ENCODE data around the gene PIAS4. TPM values are rescaled to one million over a fixed set of nuclear protein-coding genes. Genes with fewer than 3 reads are reported as not detected.
"Not testable (repeated sequence)": the region's sequence is repeated elsewhere in the genome, so short reads cannot be mapped to it uniquely, and the experiment has no call there.

PIAS4 gene
- total RNA-seq, 2 donors from 2014 or later, result 10.9 to 11.4 TPM

GRCh38 chr19:3987619-3988371 lies 19.7 kb upstream of the PIAS4 start:
- Histone ChIP-seq H3K27ac (peak overlapping the region in 1 of 2 donors; percentile 94), H3K4me1 (peaks cover 0 to 40% of the 10 kb centered on the region in 2 donors), H3K4me3 (peak overlapping the region in 1 of 2 donors; percentile 91), H3K36me3 (peaks cover 19% of the 10 kb centered on the region), H3K9me3 (no peaks in the 10 kb centered on the region), H3K27me3 (no peaks in the 10 kb centered on the region)
- TF ChIP-seq CTCF (IDR thresholded peaks at IDR 0.05), result peak; percentile 83 to 90
- DNase-seq (ENCODE audit: low spot score), result peak; percentile 80

- no peak overlapping the region for H3K27ac ChIP-seq
- no peak for TF ChIP-seq CTCF (IDR thresholded peaks at IDR 0.05)
- H3K27me3 ChIP-seq, result no peaks in the 10 kb centered on the region
- no peak overlapping the region for H3K4me3 ChIP-seq
- peaks cover 0 to 20% of the 10 kb centered on the region in 2 donors for H3K4me1 ChIP-seq
- H3K36me3 ChIP-seq, result no peaks in the 10 kb centered on the region
- DNase-seq (ENCODE audit: low spot score), result no peak
- no peaks in the 10 kb centered on the region for H3K9me3 ChIP-seq
These were observed 16.8 kb upstream of the PIAS4 start for GRCh38 chr19:3990815-3991117.

- TF ChIP-seq CTCF (IDR thresholded peaks at IDR 0.05), result no peak
- Histone ChIP-seq H3K9me3 (no peaks in the 10 kb centered on the region), H3K4me3 (no peak overlapping the region), H3K36me3 (no peaks in the 10 kb centered on the region), H3K27ac (no peak overlapping the region), H3K4me1 (no peaks in the 10 kb centered on the region), H3K27me3 (no peaks in the 10 kb centered on the region)
- no peak for DNase-seq (ENCODE audit: low spot score)
These were observed 11.9 kb upstream of the PIAS4 start for GRCh38 chr19:3995607-3996006.

GRCh38 chr19:3998667-3999412 lies 8.7 kb upstream of the PIAS4 start:
- not testable (repeated sequence) for H3K4me3 ChIP-seq; H3K4me1 ChIP-seq; H3K27me3 ChIP-seq; H3K9me3 ChIP-seq; H3K27ac ChIP-seq; H3K36me3 ChIP-seq; DNase-seq (ENCODE audit: low spot score)

- H3K27ac ChIP-seq; H3K4me1 ChIP-seq; H3K4me3 ChIP-seq; H3K27me3 ChIP-seq; DNase-seq (ENCODE audit: low spot score); H3K9me3 ChIP-seq; H3K36me3 ChIP-seq: not testable (repeated sequence)
These were observed 6.7 kb upstream of the PIAS4 start for GRCh38 chr19:4000798-4001197.

GRCh38 chr19:4005436-4005835 lies 2.1 kb upstream of the PIAS4 start:
- not testable (repeated sequence) for H3K4me3 ChIP-seq; H3K36me3 ChIP-seq; DNase-seq (ENCODE audit: low spot score)

GRCh38 chr19:4007836-4008539 lies 452 bp downstream of the PIAS4 start:
- H3K4me1 ChIP-seq, result peaks cover 0 to 53% of the 10 kb centered on the region in 2 donors
- peaks cover 4% of the 10 kb centered on the region for H3K36me3 ChIP-seq
- H3K27me3 ChIP-seq, result no peaks in the 10 kb centered on the region
- H3K4me3 ChIP-seq, result peak overlapping the region; percentile 85 to 88
- no peak for DNase-seq (ENCODE audit: low spot score)
- H3K27ac ChIP-seq, result peak overlapping the region; percentile 85
- no peak for TF ChIP-seq CTCF (IDR thresholded peaks at IDR 0.05)
- no peaks in the 10 kb centered on the region for H3K9me3 ChIP-seq

More at GRCh38 chr19:4005436-4005835, 2.1 kb upstream of the PIAS4 start:
- H3K27me3 ChIP-seq, H3K27ac ChIP-seq, H3K9me3 ChIP-seq: not testable (repeated sequence)
- peaks cover 0 to 31% of the 10 kb centered on the region in 2 donors for H3K4me1 ChIP-seq

All from right atrium auricular region (tissue), 2 donors.